ENCODE data around the gene SH2D3C. TPM values are rescaled to one million over a fixed set of nuclear protein-coding genes. Genes with fewer than 3 reads are reported as not detected.
A peak's percentile ranks its signal among the peaks of the same experiment; 100 is the strongest.

The SH2D3C gene
- total RNA-seq, 1 experiment from 2014 or later: not detected

DNA sequence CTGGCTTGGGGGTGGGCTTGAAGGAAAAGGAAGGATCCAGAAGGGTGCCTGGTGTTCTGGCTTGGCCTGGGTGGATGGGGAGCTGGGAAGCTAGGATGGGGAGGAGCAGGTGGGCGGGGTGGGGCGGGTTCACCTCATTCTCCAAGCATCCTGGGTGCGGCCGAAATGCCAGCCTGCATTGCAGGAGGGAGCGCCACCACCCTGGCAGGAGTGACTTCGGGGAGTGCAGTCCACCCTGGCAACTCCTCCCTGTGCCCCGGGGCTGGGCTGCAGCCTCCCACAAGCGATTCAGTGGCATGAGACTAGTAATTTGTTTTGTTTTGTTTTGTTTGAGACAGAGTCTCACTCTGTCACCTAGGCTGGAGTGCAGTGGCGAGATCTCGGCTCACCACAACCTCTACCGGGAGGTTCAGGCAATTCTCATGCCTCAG, 57.1 kb downstream of the SH2D3C start:
- H3K9ac ChIP-seq (ENCODE audit: low read length): no peak overlapping the region
- no peak overlapping the region for H2AFZ ChIP-seq (ENCODE audit: low read length)
- H3K4me1 ChIP-seq (ENCODE audit: low read length): peaks cover 1% of the 10 kb centered on the region
- H3K4me3 ChIP-seq (ENCODE audit: low read length): no peak overlapping the region
- no peak overlapping the region for H3K27ac ChIP-seq (ENCODE audit: low read length)
- H3K79me2 ChIP-seq (ENCODE audit: low read length): no peaks in the 10 kb centered on the region
- H3K4me2 ChIP-seq (ENCODE audit: low read depth, low read length, poor library complexity, severe bottlenecking): no peak overlapping the region
- H3K27me3 ChIP-seq (ENCODE audit: low read length): no peaks in the 10 kb centered on the region
- H4K20me1 ChIP-seq (ENCODE audit: insufficient read depth, low read depth, low read length): no peaks in the 10 kb centered on the region
- H3K36me3 ChIP-seq (ENCODE audit: insufficient read depth, low read length): no peaks in the 10 kb centered on the region
- no peaks in the 10 kb centered on the region for H3K9me3 ChIP-seq (ENCODE audit: low read length)
- DNase-seq: no peak
- H3K9me2 ChIP-seq (replicated peaks; ENCODE audit: insufficient read depth, low read length): no peaks in the 10 kb centered on the region

DNA sequence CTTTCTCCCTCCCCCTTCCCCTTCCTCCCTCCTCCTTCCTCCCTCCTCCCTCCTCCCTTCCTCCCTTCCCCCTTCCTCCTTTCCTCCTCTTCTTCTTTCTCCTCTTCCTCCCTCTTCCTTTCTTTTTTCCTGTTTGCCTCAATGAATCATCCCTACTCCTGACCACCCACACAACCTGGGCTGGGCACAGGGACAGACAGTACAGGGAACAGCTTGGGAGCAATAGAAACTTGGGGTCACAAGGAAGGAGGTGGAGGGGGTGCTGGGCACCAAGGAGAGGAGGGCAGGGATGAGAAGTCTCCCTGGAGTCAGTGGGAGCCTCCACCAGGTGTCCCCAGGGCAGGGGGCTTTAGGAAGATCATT, 57.6 kb downstream of the SH2D3C start:
- no peak overlapping the region for H3K9ac ChIP-seq (ENCODE audit: low read length)
- no peak for DNase-seq
- H3K4me3 ChIP-seq (ENCODE audit: low read length): no peak overlapping the region
- no peak overlapping the region for H2AFZ ChIP-seq (ENCODE audit: low read length)
- peaks cover 7% of the 10 kb centered on the region for H3K4me1 ChIP-seq (ENCODE audit: low read length)
- H4K20me1 ChIP-seq (ENCODE audit: insufficient read depth, low read depth, low read length): no peaks in the 10 kb centered on the region
- no peak overlapping the region for H3K27ac ChIP-seq (ENCODE audit: low read length)
- H3K36me3 ChIP-seq (ENCODE audit: insufficient read depth, low read length): no peaks in the 10 kb centered on the region
- H3K9me3 ChIP-seq (ENCODE audit: low read length): no peaks in the 10 kb centered on the region
- H3K9me2 ChIP-seq (replicated peaks; ENCODE audit: insufficient read depth, low read length): no peaks in the 10 kb centered on the region
- no peak overlapping the region for H3K4me2 ChIP-seq (ENCODE audit: low read depth, low read length, poor library complexity, severe bottlenecking)
- H3K27me3 ChIP-seq (ENCODE audit: low read length): no peaks in the 10 kb centered on the region
- no peaks in the 10 kb centered on the region for H3K79me2 ChIP-seq (ENCODE audit: low read length)

GRCh38 chr9:127720031-127720864, 58.2 kb downstream of the SH2D3C start:
- H3K79me2 ChIP-seq (ENCODE audit: low read length): no peaks in the 10 kb centered on the region
- H3K9me3 ChIP-seq (ENCODE audit: low read length): no peaks in the 10 kb centered on the region
- H3K27ac ChIP-seq (ENCODE audit: low read length): no peak overlapping the region
- no peaks in the 10 kb centered on the region for H4K20me1 ChIP-seq (ENCODE audit: insufficient read depth, low read depth, low read length)
- no peaks in the 10 kb centered on the region for H3K27me3 ChIP-seq (ENCODE audit: low read length)
- H2AFZ ChIP-seq (ENCODE audit: low read length): no peak overlapping the region
- no peak overlapping the region for H3K4me2 ChIP-seq (ENCODE audit: low read depth, low read length, poor library complexity, severe bottlenecking)
- H3K4me1 ChIP-seq (ENCODE audit: low read length): peaks cover 8% of the 10 kb centered on the region
- DNase-seq: no peak
- H3K4me3 ChIP-seq (ENCODE audit: low read length): no peak overlapping the region
- no peaks in the 10 kb centered on the region for H3K36me3 ChIP-seq (ENCODE audit: insufficient read depth, low read length)
- no peaks in the 10 kb centered on the region for H3K9me2 ChIP-seq (replicated peaks; ENCODE audit: insufficient read depth, low read length)
- H3K9ac ChIP-seq (ENCODE audit: low read length): no peak overlapping the region

DNA sequence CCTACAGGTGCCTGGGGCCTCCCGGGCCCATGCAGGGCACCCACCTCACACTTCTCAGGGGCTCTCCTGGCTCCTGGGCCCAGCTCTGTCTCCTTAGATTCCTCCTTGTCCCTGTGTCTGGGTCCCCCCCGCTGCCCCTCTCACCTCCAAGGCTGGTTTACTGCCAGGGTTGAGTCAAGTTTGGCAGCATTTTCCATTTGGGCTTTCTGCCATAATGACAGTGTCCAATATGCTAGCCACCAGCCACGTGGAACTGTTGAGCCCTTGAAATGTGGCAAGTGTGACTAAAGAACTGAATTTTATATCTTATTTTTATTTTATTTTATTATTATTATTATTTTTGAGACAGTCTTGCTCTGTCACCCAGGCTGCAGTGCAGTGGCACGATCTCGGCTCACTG, 60.7 kb downstream of the SH2D3C start:
- DNase-seq: no peak
- Histone ChIP-seq H3K27ac (ENCODE audit: low read length) (no peak overlapping the region), H3K27me3 (ENCODE audit: low read length) (no peaks in the 10 kb centered on the region), H3K4me1 (ENCODE audit: low read length) (peaks cover 13% of the 10 kb centered on the region), H3K4me3 (ENCODE audit: low read length) (no peak overlapping the region), H3K79me2 (ENCODE audit: low read length) (no peaks in the 10 kb centered on the region), H3K9me3 (ENCODE audit: low read length) (no peaks in the 10 kb centered on the region), H3K4me2 (ENCODE audit: low read depth, low read length, poor library complexity, severe bottlenecking) (no peak overlapping the region), H3K9ac (ENCODE audit: low read length) (no peak overlapping the region), H3K36me3 (ENCODE audit: insufficient read depth, low read length) (no peaks in the 10 kb centered on the region), H3K9me2 (replicated peaks; ENCODE audit: insufficient read depth, low read length) (no peaks in the 10 kb centered on the region), H4K20me1 (ENCODE audit: insufficient read depth, low read depth, low read length) (0 out of 2 replicates have a peak, but pooled peaks cover 8% of the 10 kb centered on the region), H2AFZ (ENCODE audit: low read length) (no peak overlapping the region)

- H3K27me3 ChIP-seq (ENCODE audit: low read length): no peaks in the 10 kb centered on the region
- H3K79me2 ChIP-seq (ENCODE audit: low read length): no peaks in the 10 kb centered on the region
- H2AFZ ChIP-seq (ENCODE audit: low read length): no peak overlapping the region
- peak overlapping the region; percentile 67 for H3K9ac ChIP-seq (ENCODE audit: low read length)
- peak overlapping the region; percentile 92 for H3K4me3 ChIP-seq (ENCODE audit: low read length)
- peaks cover 13% of the 10 kb centered on the region for H3K4me1 ChIP-seq (ENCODE audit: low read length)
- peak overlapping the region; percentile 90 for H3K4me2 ChIP-seq (ENCODE audit: low read depth, low read length, poor library complexity, severe bottlenecking)
- no peaks in the 10 kb centered on the region for H3K9me3 ChIP-seq (ENCODE audit: low read length)
- H3K27ac ChIP-seq (ENCODE audit: low read length): no peak overlapping the region
- no peaks in the 10 kb centered on the region for H3K9me2 ChIP-seq (replicated peaks; ENCODE audit: insufficient read depth, low read length)
- 0 out of 2 replicates have a peak, but pooled peaks cover 8% of the 10 kb centered on the region for H4K20me1 ChIP-seq (ENCODE audit: insufficient read depth, low read depth, low read length)
- H3K36me3 ChIP-seq (ENCODE audit: insufficient read depth, low read length): no peaks in the 10 kb centered on the region
- DNase-seq: no peak
Observed at GRCh38 chr9:127716412-127716811, 62.1 kb downstream of the SH2D3C start.

DNA sequence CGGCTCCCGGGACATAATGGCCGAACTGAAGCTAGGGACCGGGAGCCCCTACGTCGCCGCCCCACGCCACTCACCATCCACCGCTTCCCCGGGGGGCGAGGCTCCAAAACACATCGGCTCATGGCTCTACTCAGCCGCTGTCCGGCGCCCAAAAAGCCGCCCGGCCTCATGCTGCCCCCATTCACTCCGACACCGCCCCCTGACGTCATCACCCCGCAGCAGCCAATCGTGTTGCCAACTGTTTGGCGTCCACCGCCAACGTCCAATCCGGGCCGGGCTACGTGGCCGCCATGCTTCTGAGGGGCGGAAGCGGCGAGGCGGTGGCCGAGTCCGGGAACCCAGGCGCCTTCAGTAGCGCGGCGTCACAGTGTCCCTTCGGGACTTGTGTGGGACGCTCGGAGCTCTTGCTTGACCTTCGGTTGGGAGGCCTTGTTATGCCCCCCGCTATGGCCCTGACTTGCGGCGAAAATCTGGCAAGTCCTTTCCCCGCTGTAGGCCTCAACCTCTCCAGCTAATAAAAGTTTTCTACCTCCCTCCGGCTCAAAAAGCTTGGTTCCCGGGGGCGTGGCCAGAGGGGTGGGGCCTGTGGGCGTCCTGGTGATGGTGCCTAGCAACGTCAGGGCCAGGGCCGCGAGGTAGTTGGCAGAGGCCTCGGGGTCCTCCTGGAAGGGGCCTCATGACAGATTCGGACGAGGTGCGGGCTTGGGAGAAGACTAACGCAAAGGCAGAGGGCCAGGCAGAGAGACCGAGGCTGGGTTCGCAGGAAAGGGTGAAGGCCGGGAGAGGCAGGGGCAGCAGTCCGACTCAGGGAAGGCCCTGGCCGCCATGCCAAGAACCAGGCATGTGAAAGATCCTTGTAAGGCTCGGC, 62.8 kb downstream of the SH2D3C start, which contains the start of the genes PTRH1 and TTC16:
Gene PTRH1 (minus strand): TSS at position 194 of the 868 bp plus-strand sequence. CDS start 24 bp downstream, at position 170.
Gene TTC16 (plus strand): TSS at position 610 of the 868 bp plus-strand sequence. CDS start 67 bp downstream, at position 677.
- Histone ChIP-seq H3K27ac (ENCODE audit: low read length) (no peak within 1 kb of the TSS), H4K20me1 (ENCODE audit: insufficient read depth, low read depth, low read length) (0 out of 2 replicates have a peak, but pooled peaks cover 8% of the 10 kb centered on the region), H3K4me2 (ENCODE audit: low read depth, low read length, poor library complexity, severe bottlenecking) (peak within 1 kb of the TSS; percentile 90), H2AFZ (ENCODE audit: low read length) (peak within 1 kb of the TSS; percentile 99), H3K27me3 (ENCODE audit: low read length) (no peaks in the 10 kb centered on the region), H3K36me3 (ENCODE audit: insufficient read depth, low read length) (no peaks in the 10 kb centered on the region), H3K79me2 (ENCODE audit: low read length) (no peaks in the 10 kb centered on the region), H3K9me2 (replicated peaks; ENCODE audit: insufficient read depth, low read length) (no peaks in the 10 kb centered on the region), H3K4me3 (ENCODE audit: low read length) (peak within 1 kb of the TSS; percentile 92), H3K9ac (ENCODE audit: low read length) (peak within 1 kb of the TSS; percentile 77), H3K4me1 (ENCODE audit: low read length) (peaks cover 13% of the 10 kb centered on the region), H3K9me3 (ENCODE audit: low read length) (no peaks in the 10 kb centered on the region)
- peak; percentile 98 for DNase-seq

GRCh38 chr9:127714951-127715469, 63.5 kb downstream of the SH2D3C start:
- Histone ChIP-seq H3K27ac (ENCODE audit: low read length) (no peak overlapping the region), H3K9ac (ENCODE audit: low read length) (peak overlapping the region; percentile 77), H3K4me2 (ENCODE audit: low read depth, low read length, poor library complexity, severe bottlenecking) (peak overlapping the region; percentile 90), H4K20me1 (ENCODE audit: insufficient read depth, low read depth, low read length) (0 out of 2 replicates have a peak, but pooled peaks cover 8% of the 10 kb centered on the region), H3K4me3 (ENCODE audit: low read length) (peak overlapping the region; percentile 92), H3K9me2 (replicated peaks; ENCODE audit: insufficient read depth, low read length) (no peaks in the 10 kb centered on the region), H3K36me3 (ENCODE audit: insufficient read depth, low read length) (no peaks in the 10 kb centered on the region), H3K4me1 (ENCODE audit: low read length) (peaks cover 13% of the 10 kb centered on the region), H3K9me3 (ENCODE audit: low read length) (no peaks in the 10 kb centered on the region), H3K79me2 (ENCODE audit: low read length) (no peaks in the 10 kb centered on the region), H2AFZ (ENCODE audit: low read length) (peak overlapping the region; percentile 77), H3K27me3 (ENCODE audit: low read length) (no peaks in the 10 kb centered on the region)
- no peak for DNase-seq
